Fibroblast of lung (primary cell): ENCODE data around the gene PLD1.

Experiments
- EZH2 ChIP-seq: IDR thresholded peaks from 2 replicates; pipeline ENCODE4 v1.5.1; 2012; ENCODE audit warnings: low read length, control low read depth, mild to moderate bottlenecking; ENCODE audit errors: missing control alignments
- TF ChIP-seq, protein P1 (sequence below), 2 donors: IDR thresholded peaks in 1 of 2; conservative IDR thresholded peaks in 1 of 2; 1 replicate in 1 of 2; 2 replicates in 1 of 2; pipeline ENCODE4 v1.5.1; 2011 to 2012; ENCODE audit warnings: low read length in 2 of 2, control low read depth in 1 of 2, inconsistent platforms in 1 of 2, low read depth in 1 of 2, mild to moderate bottlenecking in 1 of 2

DNA sequence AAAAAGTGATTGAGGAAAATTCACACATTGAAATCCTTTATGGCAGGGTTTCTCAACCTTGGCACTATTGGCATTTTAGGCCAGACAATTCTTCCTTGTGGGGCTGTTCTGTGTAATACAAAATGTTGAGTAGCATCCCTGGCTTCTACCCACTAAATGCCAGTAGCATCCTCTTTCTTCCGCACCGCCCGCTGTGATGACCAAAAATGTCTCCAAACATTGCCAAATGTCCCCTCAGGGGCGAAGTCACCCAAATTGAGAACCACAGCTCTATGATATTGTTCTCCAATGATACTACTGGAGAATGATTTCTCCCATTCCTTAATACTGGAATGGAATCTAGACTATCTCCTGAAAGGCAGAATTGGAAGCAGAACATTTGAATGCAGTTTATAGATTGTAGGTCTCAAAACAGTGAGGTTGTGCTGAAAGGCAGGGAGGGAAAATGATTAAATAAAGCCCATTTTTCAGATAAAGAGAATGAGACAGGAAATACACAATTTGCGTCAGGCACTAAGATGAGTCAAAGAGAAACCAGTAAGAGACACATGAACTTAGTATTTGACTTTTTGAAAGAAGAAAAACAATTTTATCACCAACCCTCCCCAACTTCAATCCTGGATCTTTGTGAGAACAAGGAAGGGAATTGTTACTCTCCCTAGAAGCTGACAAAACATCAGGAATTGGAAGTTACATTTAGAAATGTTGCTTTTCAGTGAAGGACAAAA lies 248.5 kb downstream of the PLD1 start:
- TF ChIP-seq, protein P1, sequence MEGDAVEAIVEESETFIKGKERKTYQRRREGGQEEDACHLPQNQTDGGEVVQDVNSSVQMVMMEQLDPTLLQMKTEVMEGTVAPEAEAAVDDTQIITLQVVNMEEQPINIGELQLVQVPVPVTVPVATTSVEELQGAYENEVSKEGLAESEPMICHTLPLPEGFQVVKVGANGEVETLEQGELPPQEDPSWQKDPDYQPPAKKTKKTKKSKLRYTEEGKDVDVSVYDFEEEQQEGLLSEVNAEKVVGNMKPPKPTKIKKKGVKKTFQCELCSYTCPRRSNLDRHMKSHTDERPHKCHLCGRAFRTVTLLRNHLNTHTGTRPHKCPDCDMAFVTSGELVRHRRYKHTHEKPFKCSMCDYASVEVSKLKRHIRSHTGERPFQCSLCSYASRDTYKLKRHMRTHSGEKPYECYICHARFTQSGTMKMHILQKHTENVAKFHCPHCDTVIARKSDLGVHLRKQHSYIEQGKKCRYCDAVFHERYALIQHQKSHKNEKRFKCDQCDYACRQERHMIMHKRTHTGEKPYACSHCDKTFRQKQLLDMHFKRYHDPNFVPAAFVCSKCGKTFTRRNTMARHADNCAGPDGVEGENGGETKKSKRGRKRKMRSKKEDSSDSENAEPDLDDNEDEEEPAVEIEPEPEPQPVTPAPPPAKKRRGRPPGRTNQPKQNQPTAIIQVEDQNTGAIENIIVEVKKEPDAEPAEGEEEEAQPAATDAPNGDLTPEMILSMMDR (conservative IDR thresholded peaks at IDR 0.05 in 1 of 2, IDR thresholded peaks at IDR 0.05 in 1 of 2; ENCODE audit: low read depth in 1 of 2, low read length in 2 of 2), result no peak
- TF ChIP-seq EZH2, result no peak
